Measurements from ENCODE around the gene AGA.

AGA gene

DNA sequence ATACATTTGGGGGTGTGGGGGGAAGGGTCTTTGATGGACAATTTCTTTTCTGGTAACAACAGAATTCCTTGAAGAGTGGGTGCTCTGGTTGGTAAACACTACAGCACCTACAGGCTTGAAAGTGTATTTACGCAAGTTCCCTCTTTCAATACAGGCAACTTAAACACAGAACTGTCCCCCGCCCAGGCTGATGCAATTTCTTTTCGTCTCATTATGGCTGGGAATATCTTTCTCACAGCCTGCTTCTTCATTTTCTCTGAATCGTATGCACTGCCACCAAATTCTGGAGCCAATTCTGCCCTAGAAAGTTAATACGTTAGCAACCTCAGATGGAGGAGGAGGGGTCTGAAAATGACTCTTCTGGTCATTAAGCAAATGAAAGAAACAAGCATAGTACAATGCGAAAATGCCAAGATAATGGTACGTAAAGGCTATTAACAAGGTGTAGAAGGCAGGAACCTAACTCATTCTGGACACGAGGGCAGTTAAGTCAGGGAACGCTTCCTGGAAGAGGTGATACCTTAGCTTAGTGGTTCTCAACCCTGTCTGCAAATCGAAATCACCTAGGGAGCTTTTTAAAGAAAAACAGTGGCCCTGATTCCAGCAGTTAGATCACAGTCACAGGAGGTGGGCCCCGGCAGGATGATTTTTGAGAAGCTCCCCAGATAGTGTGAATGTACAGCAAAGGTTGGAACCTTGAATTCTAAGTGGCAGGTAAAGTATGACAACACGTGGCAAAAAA, 1.0 kb downstream of the AGA start:
- ChIA-PET CTCF (interaction anchor here (0.9 to 2.0 kb wide), 10 partner anchors 9 to 191 kb away, joined by 3 to 8 read pairs (median 3); no protein-coding TSS in a partner anchor), POLR2A (no interaction called here)
- peak; percentile 28 for DNase-seq (ENCODE audit: extremely low spot score)
- TF ChIP-seq, protein P1, sequence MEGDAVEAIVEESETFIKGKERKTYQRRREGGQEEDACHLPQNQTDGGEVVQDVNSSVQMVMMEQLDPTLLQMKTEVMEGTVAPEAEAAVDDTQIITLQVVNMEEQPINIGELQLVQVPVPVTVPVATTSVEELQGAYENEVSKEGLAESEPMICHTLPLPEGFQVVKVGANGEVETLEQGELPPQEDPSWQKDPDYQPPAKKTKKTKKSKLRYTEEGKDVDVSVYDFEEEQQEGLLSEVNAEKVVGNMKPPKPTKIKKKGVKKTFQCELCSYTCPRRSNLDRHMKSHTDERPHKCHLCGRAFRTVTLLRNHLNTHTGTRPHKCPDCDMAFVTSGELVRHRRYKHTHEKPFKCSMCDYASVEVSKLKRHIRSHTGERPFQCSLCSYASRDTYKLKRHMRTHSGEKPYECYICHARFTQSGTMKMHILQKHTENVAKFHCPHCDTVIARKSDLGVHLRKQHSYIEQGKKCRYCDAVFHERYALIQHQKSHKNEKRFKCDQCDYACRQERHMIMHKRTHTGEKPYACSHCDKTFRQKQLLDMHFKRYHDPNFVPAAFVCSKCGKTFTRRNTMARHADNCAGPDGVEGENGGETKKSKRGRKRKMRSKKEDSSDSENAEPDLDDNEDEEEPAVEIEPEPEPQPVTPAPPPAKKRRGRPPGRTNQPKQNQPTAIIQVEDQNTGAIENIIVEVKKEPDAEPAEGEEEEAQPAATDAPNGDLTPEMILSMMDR (IDR thresholded peaks at IDR 0.05; ENCODE audit: control extremely low read depth, extremely low read depth, low read depth, missing control alignments), result no peak

DNA sequence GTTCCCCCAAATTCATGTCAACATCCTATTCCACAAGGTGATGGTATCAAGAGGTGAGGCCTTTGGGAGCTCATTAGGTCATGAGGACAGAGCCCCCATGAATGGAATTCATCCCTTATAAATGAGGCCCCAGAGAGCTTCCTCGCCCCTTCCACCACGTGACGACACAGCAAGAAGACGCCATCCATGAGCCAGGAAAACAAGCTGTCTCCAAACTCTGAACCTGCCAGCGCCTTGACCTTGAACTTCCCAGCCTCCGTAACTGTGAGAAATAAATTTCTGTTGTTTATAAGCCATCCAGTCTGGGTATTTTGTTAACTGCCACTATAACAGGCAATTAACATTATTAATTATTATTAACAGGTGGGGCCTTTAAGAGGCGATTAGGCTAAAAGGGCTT, 5.8 kb downstream of the AGA start:
- DNase-seq (ENCODE audit: extremely low spot score), result no peak
- CTCF ChIA-PET, result no interaction called here
- POLR2A ChIA-PET, result no interaction called here
- TF ChIP-seq, protein P1 (IDR thresholded peaks at IDR 0.05; ENCODE audit: control extremely low read depth, extremely low read depth, low read depth, missing control alignments), result no peak

DNA sequence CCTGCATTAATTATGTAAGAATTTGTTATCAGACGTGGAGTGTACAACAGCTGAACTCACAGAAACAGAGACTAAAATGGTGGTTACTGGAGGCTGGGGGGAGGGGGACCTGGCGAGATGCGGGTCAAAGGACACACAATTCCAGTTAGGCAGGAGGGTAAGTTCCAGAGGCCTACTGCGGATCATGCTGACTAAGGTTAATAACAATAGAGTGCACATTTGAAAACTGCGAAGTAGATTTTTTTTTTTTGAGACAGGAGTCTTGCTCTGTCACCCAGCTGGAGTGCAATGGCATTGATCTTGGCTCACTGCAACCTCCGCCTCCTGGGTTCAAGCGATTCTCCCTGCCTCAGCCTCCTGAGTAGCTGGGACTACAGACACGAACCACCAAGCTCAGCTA, 7.6 kb downstream of the AGA start:
- ChIA-PET CTCF (interaction anchor here (1.0 to 1.5 kb wide), 2 partner anchors 10 kb away, joined by 3 read pairs; no protein-coding TSS in a partner anchor), POLR2A (no interaction called here)
- TF ChIP-seq, protein P1 (IDR thresholded peaks at IDR 0.05; ENCODE audit: control extremely low read depth, extremely low read depth, low read depth, missing control alignments), result no peak
- DNase-seq (ENCODE audit: extremely low spot score), result no peak

DNA sequence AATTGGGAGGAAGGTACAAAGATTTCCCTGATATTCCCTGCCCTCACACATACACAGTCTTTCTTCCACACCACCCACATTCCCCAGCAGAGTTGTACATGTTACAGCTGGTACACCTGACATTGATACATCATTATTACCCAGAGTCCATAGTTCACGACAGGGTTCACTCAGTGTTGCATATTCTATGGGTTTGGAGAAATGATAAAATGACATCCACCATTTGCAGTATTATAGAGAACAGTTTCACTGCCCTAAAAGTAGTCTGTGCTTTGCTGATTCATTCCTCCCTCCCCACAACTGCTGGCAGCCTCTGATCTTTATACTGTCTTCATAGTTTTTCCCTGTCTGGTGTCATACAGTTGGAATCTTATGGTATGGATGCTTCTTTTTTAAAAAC, 15.0 kb downstream of the AGA start:
- CTCF ChIA-PET, result no interaction called here
- TF ChIP-seq, protein P1 (IDR thresholded peaks at IDR 0.05; ENCODE audit: control extremely low read depth, extremely low read depth, low read depth, missing control alignments), result no peak
- POLR2A ChIA-PET, result no interaction called here

DNA sequence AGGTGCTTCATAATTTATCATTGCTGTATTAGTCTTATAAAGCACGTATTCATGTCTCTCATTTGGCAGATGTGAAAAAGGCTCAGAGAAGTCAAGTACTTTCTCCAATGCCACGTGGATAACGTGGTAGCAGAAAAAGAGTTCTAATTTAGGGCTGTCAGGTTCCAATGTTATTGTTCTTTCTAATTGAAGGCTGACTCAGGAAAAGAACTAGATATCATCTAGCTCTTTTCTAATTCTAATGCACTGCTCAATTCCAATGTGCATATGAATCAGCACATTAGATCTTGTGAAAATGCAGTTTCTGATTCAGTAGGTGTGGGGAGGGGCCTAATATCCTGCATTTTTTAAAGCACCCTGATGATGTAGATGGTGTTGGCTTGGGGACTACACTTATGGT, 22.8 kb downstream of the AGA start:
- ChIA-PET POLR2A (no interaction called here), CTCF (interaction anchor here (1.5 kb wide), 1 partner anchor 125 kb away, joined by 3 read pairs; no protein-coding TSS in a partner anchor)

More for the DNA sequence above, 15.0 kb downstream of the AGA start:
- DNase-seq (ENCODE audit: extremely low spot score), result no peak

DNA sequence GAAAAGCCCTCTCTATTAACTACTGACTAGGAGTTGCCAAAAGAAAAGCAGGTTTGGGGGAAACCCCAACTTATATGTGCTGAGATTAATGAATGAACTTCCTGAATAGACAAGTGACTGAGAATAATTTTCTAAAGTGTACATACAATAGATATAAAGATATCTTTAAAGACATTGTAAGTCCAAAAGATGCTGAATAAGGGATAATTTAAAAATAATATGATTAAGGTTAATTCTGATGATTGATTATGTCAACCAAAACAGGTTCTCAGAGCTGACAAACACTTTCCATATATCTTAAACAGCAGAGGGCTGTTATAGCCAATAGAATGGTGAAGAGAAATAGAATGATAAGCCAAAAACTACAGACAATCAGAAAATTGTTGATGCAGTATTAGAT, 28.6 kb downstream of the AGA start:
- TF ChIP-seq, protein P1 (IDR thresholded peaks at IDR 0.05; ENCODE audit: control extremely low read depth, extremely low read depth, low read depth, missing control alignments), result no peak
- no peak for DNase-seq (ENCODE audit: extremely low spot score)
- POLR2A ChIA-PET, result no interaction called here
- CTCF ChIA-PET, result no interaction called here

More for the DNA sequence above, 22.8 kb downstream of the AGA start:
- no peak for DNase-seq (ENCODE audit: extremely low spot score)
- TF ChIP-seq, protein P1 (IDR thresholded peaks at IDR 0.05; ENCODE audit: control extremely low read depth, extremely low read depth, low read depth, missing control alignments), result no peak
